ENCODE measurements around the gene FAM8A1. TPM values are rescaled to one million over a fixed set of nuclear protein-coding genes. Genes with fewer than 3 reads are reported as not detected.
"Not testable (repeated sequence)": the region's sequence is repeated elsewhere in the genome, so short reads cannot be mapped to it uniquely, and the experiment has no call there.

FAM8A1 gene
- total RNA-seq, 4 donors from 2014 or later, result 22.3 to 38.8 (median 28.7) TPM

DNA sequence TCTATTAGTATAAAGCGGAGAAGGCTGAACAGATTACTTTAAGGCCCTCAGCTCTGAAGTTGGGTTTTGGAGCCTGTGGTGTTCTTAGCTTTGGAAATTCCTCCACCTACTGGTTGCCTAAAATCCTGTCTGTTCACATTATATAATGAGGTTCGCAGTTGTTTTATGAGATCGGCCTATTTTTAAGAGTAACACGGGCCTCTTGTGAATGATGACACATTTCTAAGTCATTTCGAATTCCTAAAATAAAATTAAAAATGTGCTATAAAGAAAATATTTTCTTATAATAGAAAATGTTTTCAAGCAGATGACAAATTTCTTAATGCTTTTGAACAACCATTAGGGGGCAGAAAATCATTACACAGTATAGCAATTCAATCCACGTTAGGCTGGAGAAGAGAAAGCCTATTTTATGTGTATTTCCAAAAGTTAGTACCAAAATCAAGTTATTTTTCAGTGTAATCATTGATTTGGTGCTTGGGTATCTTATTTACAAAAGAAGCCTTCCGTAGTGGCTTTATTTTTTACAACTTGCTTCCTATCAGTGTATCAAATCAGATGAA is 15.8 kb upstream of the FAM8A1 start:
- no peak for DNase-seq (ENCODE audit: low spot score in 2 of 2)
- no peak for TF ChIP-seq EP300 (IDR thresholded peaks at IDR 0.05)
- TF ChIP-seq POLR2AphosphoS5 (IDR thresholded peaks at IDR 0.05), result no peak
- TF ChIP-seq, protein P1, sequence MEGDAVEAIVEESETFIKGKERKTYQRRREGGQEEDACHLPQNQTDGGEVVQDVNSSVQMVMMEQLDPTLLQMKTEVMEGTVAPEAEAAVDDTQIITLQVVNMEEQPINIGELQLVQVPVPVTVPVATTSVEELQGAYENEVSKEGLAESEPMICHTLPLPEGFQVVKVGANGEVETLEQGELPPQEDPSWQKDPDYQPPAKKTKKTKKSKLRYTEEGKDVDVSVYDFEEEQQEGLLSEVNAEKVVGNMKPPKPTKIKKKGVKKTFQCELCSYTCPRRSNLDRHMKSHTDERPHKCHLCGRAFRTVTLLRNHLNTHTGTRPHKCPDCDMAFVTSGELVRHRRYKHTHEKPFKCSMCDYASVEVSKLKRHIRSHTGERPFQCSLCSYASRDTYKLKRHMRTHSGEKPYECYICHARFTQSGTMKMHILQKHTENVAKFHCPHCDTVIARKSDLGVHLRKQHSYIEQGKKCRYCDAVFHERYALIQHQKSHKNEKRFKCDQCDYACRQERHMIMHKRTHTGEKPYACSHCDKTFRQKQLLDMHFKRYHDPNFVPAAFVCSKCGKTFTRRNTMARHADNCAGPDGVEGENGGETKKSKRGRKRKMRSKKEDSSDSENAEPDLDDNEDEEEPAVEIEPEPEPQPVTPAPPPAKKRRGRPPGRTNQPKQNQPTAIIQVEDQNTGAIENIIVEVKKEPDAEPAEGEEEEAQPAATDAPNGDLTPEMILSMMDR (IDR thresholded peaks at IDR 0.05), result peak; percentile 29 to 68
- WGBS, result 9% methylated on average over 7 of the region's 7 CpGs
- no peaks in the 10 kb centered on the region for H3K27me3 ChIP-seq
- H3K4me3 ChIP-seq, result no peak overlapping the region
- H3K36me3 ChIP-seq, result no peaks in the 10 kb centered on the region
- no peaks in the 10 kb centered on the region for H3K9me3 ChIP-seq
- H3K4me1 ChIP-seq, result peaks cover 22% of the 10 kb centered on the region
- H3K27ac ChIP-seq, result no peak overlapping the region

DNA sequence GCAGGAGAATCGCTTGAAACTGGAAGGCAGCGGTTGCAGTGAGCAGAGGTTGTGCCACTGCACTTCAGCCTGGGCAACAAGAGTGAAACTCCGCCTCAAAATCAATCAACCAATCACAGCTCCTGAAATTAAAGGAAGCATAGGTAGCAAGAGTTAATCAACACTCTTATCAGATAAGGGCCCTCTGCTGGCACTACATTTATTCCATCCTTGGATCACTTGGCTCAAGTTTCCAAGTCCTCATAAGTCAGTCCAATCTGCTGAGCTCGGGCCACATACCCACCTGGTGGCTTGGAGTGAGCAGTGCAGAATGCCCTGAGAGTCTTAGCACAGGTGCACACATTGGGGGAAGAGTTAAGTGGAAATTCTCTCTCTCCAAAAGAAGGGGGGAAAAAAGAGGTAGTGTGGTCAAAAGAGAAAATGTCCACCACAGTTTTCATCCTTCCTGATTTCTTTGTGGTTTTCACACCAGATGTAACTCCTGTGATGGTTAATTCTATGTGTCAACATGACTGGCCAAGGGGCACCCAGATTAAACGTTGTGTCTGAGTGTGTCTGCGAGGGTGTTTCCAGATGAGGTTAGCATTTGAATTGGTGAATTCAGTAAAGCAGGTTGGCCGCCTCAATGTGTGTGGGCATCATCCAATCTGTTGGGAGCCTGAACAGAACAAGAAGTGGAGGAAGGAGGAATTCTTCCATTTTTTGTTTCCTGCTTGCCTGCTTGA is 14.2 kb upstream of the FAM8A1 start:
- DNase-seq (ENCODE audit: low spot score in 2 of 2), result no peak
- Histone ChIP-seq H3K4me3 (no peak overlapping the region), H3K4me1 (peaks cover 14% of the 10 kb centered on the region), H3K27me3 (no peaks in the 10 kb centered on the region), H3K36me3 (no peaks in the 10 kb centered on the region), H3K9me3 (no peaks in the 10 kb centered on the region), H3K27ac (no peak overlapping the region)
- WGBS, result 76% methylated on average over 7 of the region's 7 CpGs
- TF ChIP-seq EP300 (IDR thresholded peaks at IDR 0.05), result no peak
- no peak for TF ChIP-seq POLR2A (IDR thresholded peaks at IDR 0.05)
- TF ChIP-seq, protein P1 (IDR thresholded peaks at IDR 0.05), result no peak
- no peak for TF ChIP-seq POLR2AphosphoS5 (IDR thresholded peaks at IDR 0.05)

DNA sequence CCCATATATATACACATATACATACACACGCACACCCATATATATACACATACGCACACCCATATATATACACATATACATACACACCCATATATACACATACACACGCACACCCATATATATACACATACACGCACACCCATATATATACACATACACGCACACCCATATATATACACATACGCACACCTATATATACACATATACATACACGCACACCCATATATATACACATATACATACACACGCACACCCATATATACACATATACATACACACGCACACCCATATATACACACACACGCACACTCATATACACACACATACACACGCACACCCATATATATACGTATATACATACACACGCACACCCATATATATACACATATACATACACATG is 13.5 kb upstream of the FAM8A1 start:
- H3K27ac ChIP-seq; H3K4me3 ChIP-seq; H3K27me3 ChIP-seq; DNase-seq (ENCODE audit: low spot score in 2 of 2); H3K9me3 ChIP-seq; H3K36me3 ChIP-seq: not testable (repeated sequence)
- peaks cover 14% of the 10 kb centered on the region for H3K4me1 ChIP-seq
- whole genome bisulfite sequencing, result 93% methylated on average over 13 of the region's 13 CpGs

DNA sequence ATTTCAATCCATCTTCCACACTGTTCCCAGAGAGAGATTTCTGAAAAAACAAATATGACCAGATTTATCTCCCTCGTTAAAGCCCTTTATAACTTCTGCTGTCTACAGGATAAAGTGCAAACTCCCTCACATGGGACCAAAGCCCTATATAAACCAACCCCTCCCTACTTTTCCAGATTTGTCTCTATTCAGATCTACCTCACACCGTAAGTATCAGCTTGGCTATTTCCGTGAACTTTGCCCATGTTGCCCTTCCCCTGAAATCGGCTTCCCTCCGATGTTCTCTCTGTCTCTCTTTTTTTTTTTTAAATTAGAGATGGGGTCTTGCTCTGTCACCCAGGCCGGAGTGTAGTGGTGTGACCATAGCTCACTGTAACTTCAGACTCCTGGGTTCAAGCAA is 12.1 kb upstream of the FAM8A1 start:
- Histone ChIP-seq H3K9me3 (no peaks in the 10 kb centered on the region), H3K27ac (no peak overlapping the region), H3K27me3 (no peaks in the 10 kb centered on the region), H3K36me3 (no peaks in the 10 kb centered on the region), H3K4me3 (no peak overlapping the region), H3K4me1 (peaks cover 14% of the 10 kb centered on the region)
- DNase-seq (ENCODE audit: low spot score in 2 of 2), result no peak
- TF ChIP-seq EP300 (IDR thresholded peaks at IDR 0.05), result no peak
- no peak for TF ChIP-seq POLR2AphosphoS5 (IDR thresholded peaks at IDR 0.05)
- TF ChIP-seq, protein P1 (IDR thresholded peaks at IDR 0.05), result no peak
- TF ChIP-seq POLR2A (IDR thresholded peaks at IDR 0.05), result no peak
- 94% methylated on average over 6 of the region's 6 CpGs for WGBS

DNA sequence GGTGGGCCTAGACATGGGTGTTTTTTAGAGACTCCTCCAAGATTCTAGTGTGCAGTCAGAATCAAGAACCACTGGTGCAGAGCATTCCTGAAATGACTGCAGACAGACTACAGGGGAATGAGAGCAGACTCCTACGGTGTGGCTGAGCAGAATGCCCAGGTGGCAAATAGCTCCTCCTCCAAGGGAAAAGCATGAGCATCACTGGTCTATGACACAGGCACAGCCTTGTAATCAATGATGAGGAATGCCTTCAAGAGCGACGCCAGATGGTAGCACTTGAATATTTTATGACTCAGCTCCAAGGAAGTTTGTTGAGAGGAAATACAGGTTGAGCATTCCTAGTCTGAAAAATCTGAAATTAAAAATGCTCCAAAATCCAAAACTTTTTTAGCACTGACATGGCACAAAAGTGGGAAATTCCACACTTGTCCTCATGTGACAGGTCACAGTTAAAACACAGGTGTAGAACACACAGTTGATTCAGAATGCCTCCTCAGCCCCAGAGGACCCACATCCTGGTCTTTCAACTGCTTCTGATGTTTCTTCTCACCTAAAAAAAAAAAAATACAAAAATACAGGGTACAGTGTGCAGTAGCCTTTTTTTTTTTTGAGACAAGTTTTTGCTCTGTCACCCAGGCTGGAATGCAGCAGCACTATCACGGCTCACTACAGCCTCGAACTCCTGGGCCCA is 10.6 kb upstream of the FAM8A1 start:
- no peak for DNase-seq (ENCODE audit: low spot score in 2 of 2)
- WGBS, result 66% methylated on average over 5 of the region's 5 CpGs
- no peaks in the 10 kb centered on the region for H3K36me3 ChIP-seq
- no peaks in the 10 kb centered on the region for H3K4me1 ChIP-seq
- H3K27ac ChIP-seq, result no peak overlapping the region
- H3K27me3 ChIP-seq, result no peaks in the 10 kb centered on the region
- H3K9me3 ChIP-seq, result no peaks in the 10 kb centered on the region
- H3K4me3 ChIP-seq, result no peak overlapping the region
- TF ChIP-seq EP300 (IDR thresholded peaks at IDR 0.05) (no peak), POLR2AphosphoS5 (IDR thresholded peaks at IDR 0.05) (no peak), POLR2A (IDR thresholded peaks at IDR 0.05) (no peak)
- TF ChIP-seq, protein P1 (IDR thresholded peaks at IDR 0.05), result no peak

Data from suprapubic skin (tissue), 4 donors.